Subcutaneous adipose tissue (tissue), 4 donors: ENCODE data around the gene PDE4D. TPM values are rescaled to one million over a fixed set of nuclear protein-coding genes. Genes with fewer than 3 reads are reported as not detected.

ENCODE experiments used
- total RNA-seq, 4 donors: library from RNA; depleted of rRNA; stranded (reverse); fragments of >200 nt; gene quantifications; one replicate each; pipeline ENCODE4 v1.1.0, GENCODE V29; 2016
- TF ChIP-seq, protein P1 (sequence below): fragments of 450-650 bp; IDR thresholded peaks from one replicate; pipeline ENCODE4 v1.5.1; 2016; ENCODE audit warnings: low read depth, mild to moderate bottlenecking, control low read depth, antibody characterized with exemption, moderate library complexity

PDE4D gene
- total RNA-seq, 4 donors from 2014 or later: 15.0 to 24.0 (median 18.5) TPM

DNA sequence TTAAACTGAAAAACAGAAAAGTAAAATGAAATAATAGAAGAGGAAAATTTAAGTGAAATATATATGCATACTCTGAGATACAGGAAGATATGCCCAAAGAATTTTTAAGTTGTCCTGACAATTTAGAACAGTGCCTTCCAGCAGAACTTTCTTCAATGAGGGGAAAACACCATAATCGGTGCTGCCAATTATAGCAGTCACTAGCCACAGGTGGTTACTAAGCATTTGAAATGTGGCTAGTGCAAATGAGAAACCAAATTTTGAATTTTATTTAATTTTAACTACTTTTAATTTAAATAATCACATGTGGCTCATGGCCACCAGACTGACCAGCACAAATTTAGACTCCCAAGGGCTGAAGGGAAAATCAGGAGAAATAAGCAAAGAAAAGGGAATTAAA lies 900.1 kb downstream of the PDE4D start:
- TF ChIP-seq, protein P1, sequence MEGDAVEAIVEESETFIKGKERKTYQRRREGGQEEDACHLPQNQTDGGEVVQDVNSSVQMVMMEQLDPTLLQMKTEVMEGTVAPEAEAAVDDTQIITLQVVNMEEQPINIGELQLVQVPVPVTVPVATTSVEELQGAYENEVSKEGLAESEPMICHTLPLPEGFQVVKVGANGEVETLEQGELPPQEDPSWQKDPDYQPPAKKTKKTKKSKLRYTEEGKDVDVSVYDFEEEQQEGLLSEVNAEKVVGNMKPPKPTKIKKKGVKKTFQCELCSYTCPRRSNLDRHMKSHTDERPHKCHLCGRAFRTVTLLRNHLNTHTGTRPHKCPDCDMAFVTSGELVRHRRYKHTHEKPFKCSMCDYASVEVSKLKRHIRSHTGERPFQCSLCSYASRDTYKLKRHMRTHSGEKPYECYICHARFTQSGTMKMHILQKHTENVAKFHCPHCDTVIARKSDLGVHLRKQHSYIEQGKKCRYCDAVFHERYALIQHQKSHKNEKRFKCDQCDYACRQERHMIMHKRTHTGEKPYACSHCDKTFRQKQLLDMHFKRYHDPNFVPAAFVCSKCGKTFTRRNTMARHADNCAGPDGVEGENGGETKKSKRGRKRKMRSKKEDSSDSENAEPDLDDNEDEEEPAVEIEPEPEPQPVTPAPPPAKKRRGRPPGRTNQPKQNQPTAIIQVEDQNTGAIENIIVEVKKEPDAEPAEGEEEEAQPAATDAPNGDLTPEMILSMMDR: no peak

DNA sequence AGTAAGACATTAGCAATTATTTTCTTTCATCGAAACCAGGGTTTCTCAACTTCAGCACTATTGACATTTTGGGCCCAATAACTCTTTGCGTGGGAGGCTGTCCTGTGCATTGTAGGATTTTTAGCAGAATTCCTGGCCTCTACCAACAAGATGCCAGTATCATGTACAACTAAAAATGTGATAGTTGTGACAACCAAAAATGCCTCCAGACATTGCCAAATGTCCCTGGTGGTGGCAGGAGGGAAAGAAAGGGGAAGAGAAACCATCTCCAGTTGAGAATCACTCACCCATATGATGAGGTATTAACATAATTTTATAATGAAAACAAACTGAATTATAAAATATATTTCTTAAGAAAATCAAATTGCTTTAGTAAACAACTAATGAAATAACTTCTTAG lies 904.6 kb downstream of the PDE4D start:
- TF ChIP-seq, protein P1: no peak

DNA sequence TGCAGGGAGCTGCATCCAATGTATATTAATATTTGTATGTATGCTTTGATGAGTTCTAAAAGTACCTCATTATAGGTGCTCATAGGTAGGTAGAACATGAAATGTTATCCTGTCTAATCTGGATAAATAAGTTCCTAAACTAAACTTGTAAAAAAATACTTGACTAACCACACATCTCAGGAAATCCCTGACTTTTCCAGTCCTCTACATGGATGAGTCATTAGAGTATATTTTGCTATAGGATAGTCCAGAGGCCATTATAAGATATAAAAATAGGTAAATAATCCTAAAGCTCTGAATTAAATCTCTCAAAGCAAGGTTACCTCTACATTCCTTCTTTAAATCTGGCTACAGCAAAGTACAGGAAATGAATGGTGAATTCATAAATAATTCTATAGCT lies 906.3 kb downstream of the PDE4D start:
- TF ChIP-seq, protein P1: no peak

DNA sequence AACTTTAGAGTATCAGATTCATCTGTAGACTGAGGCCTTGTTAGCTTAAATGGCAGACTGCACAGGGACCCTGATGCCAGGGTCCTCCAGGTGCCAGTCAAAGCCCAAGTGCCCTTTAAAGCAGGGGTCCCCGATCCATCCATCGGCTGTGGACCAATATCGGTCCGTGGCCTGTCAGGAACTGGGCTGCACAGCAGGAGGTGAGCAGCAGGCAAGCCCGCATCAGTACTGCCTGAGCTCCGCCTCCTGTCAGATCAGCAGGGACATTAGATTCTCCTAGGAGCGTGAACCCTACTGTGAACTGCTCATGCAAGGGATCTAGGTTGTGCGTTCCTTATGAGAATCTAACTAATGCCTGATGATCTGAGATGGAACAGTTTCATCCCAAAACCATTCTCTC lies 907.2 kb downstream of the PDE4D start:
- TF ChIP-seq, protein P1: no peak

DNA sequence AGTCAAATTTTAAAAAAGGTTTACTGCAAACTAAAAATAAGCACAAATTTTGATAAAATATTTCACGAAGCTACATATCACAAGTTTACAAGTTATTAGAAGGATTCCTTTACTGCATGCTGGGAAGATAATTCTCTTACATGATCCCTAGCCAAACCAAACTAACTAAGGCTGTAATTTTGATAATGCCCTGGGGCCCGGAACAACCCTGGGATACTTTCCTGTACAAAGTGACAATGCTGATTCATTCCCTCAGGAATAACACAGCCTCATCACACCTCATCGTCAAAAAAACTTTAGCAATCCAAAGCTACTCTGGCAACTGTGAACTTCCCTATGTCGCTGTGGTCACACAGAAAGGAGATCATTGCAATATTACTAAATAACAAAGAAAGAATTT lies 907.8 kb downstream of the PDE4D start:
- TF ChIP-seq, protein P1: no peak

DNA sequence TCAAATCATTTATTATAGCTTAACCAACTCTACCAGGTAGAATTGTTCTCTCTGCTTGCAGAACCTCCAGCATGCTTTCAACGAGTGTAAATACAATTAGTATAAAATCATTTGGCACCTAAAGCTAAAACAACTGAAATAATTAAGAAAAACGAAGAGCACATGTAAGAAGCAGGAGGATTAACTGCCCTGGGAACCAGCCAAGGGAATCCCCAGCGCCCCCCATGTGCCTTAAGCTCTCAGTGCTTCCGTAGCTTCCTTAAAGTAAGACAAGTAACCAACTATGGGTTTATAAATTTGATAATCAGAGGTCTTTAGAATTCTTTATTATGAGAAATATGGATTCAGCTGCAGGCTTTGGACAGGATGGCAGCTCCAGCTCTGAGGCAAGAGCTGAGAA lies 908.2 kb downstream of the PDE4D start:
- TF ChIP-seq, protein P1: no peak

DNA sequence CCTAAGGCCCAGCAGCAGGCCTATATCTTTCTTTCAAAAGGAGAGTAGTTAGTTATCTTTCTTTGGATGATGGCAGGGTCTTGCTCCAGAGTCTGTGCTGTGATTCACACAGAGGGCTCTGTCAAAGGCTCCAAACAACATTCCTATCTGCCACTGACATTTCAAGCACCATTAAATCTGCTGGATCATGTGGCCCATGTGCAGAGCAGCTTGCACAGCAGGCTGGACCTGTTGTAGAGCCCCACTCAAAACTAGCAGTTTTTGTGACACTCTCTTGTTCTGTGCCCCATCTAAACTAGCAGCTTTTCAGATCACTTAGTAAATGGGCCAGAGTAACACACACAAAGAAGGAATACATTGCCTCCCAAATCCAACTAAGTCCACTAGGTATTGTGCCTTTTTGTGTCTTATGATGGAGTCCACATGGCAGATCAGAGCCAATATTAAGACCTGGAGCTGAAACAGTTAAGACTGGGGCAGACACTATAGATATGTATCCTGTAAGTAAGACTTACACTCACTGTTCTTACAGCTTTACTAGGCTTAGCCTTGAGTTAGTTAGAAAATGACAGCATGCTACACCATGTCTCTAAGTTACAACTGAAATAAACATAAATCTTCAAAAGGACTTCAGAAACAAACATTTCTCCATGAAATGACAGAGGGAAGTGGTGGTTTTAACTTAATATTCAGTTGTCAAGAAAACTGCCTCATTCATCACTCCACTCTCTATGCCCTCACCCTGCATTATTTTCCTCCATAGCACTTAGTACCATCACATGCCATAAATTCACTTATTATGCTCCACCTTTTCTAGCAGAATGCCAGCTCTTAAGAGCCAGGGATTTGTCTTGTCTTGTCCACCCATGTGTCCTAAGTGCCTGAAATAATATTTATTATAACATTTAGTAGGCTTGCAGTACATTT lies 909.7 kb downstream of the PDE4D start:
- TF ChIP-seq, protein P1: no peak
